H1 (cell line): ENCODE data around the gene CACNB2. TPM values are rescaled to one million over a fixed set of nuclear protein-coding genes. Genes with fewer than 3 reads are reported as not detected.
"Not testable (repeated sequence)": the region's sequence is repeated elsewhere in the genome, so short reads cannot be mapped to it uniquely, and the experiment has no call there.

Experiments used
- CTCF ChIA-PET: fragments of 300-600 bp; sonication (Branson Sonifier 250); formaldehyde crosslinking; loops from one replicate; lab custom pipeline; 2021; ENCODE audit not compliant: partially characterized antibody; lab: Charles Lee
- POLR2A ChIA-PET: fragments of 300-600 bp; sonication (Branson Sonifier 250); formaldehyde crosslinking; loops from one replicate; lab custom pipeline; 2021; ENCODE audit warnings: inconsistent platforms; ENCODE audit not compliant: partially characterized antibody; lab: Charles Lee
- DNase-seq, 2 experiments: peaks; one replicate each; pipeline versions ENCODE4 v3.0.0 to v3.0.0-alpha.2; 2010 to 2022; ENCODE audit warnings: low spot score in 2 of 2, low read depth in 1 of 2, mixed read lengths in 1 of 2
- FAIRE-seq: peaks from 2 replicates; lab custom pipeline; 2011; peaks lifted over from hg19 to GRCh38; lab: Jason Lieb, UNC
- H2AFZ ChIP-seq: 2 replicates; pipeline ENCODE4 v1.8.1; 2012; ENCODE audit warnings: low read length, inconsistent platforms
- H2AK5ac ChIP-seq: 2 replicates; pipeline ENCODE4 v1.6.1; 2013; ENCODE audit warnings: low read depth, low read length
- H2BK120ac ChIP-seq: replicated peaks from 2 replicates; pipeline ENCODE3; 2013; ENCODE audit warnings: low read depth, low read length, inconsistent platforms
- H2BK12ac ChIP-seq: 2 replicates; pipeline ENCODE4 v1.6.1; 2013; ENCODE audit warnings: low read depth, low read length
- H2BK15ac ChIP-seq: 2 replicates; pipeline ENCODE4 v1.6.1; 2013; ENCODE audit warnings: low read length
- H2BK20ac ChIP-seq: 2 replicates; pipeline ENCODE4 v1.6.1; 2013; ENCODE audit warnings: low read length
- H2BK5ac ChIP-seq: 2 replicates; pipeline ENCODE4 v1.6.1; 2013; ENCODE audit warnings: low read depth, low read length
- H3K14ac ChIP-seq: 2 replicates; pipeline ENCODE4 v1.6.1; 2013; ENCODE audit warnings: inconsistent platforms; ENCODE audit not compliant: insufficient read length
- H3K18ac ChIP-seq: 2 replicates; pipeline ENCODE4 v1.6.1; 2013; ENCODE audit warnings: low read length; ENCODE audit errors: extremely low read depth
- H3K23ac ChIP-seq: 2 replicates; pipeline ENCODE4 v1.6.1; 2013; ENCODE audit warnings: inconsistent platforms; ENCODE audit not compliant: insufficient read length
- H3K23me2 ChIP-seq: 2 replicates; pipeline ENCODE4 v1.6.1; 2013; ENCODE audit warnings: low read depth, low read length
- H3K27ac ChIP-seq: 2 replicates; pipeline ENCODE4 v1.6.1; 2011; ENCODE audit warnings: low read depth, low read length, inconsistent platforms
- H3K27me3 ChIP-seq, 4 experiments: replicated peaks in 1 of 4; 1 replicate in 1 of 4; 2 replicates in 3 of 4; pipeline versions ENCODE4 v1.6.1 to v1.8.1; 2011 to 2013; ENCODE audit warnings: low read length in 3 of 4, mild to moderate bottlenecking in 3 of 4, inconsistent platforms in 2 of 4, mixed read lengths in 2 of 4, moderate library complexity in 1 of 4; ENCODE audit not compliant: control insufficient read depth in 3 of 4, insufficient read depth in 3 of 4; ENCODE audit errors: extremely low read depth in 1 of 4
- H3K36me3 ChIP-seq, 4 experiments: 2 replicates each; pipeline versions ENCODE4 v1.6.1 to v1.8.1; 2011 to 2013; ENCODE audit warnings: mild to moderate bottlenecking in 4 of 4, low read length in 3 of 4, moderate library complexity in 2 of 4, control low read depth in 1 of 4, inconsistent platforms in 1 of 4; ENCODE audit not compliant: insufficient read depth in 4 of 4, control insufficient read depth in 2 of 4
- H3K4ac ChIP-seq: replicated peaks from 2 replicates; pipeline ENCODE3; 2013; ENCODE audit warnings: low read length, low read depth, mixed read lengths, inconsistent platforms; ENCODE audit not compliant: insufficient read length
- H3K4me1 ChIP-seq, 4 experiments: replicated peaks in 1 of 4; 1 replicate in 1 of 4; 2 replicates in 3 of 4; pipeline versions ENCODE4 v1.6.1 to v1.8.1; 2011 to 2013; ENCODE audit warnings: low read length in 3 of 4, inconsistent platforms in 2 of 4, mixed read lengths in 1 of 4; ENCODE audit not compliant: insufficient read depth in 4 of 4, control insufficient read depth in 3 of 4
- H3K4me2 ChIP-seq, 2 experiments: 2 replicates each; pipeline versions ENCODE4 v1.6.1 to v1.8.1; 2011 to 2013; ENCODE audit warnings: low read depth in 2 of 2, low read length in 2 of 2, control low read depth in 1 of 2, inconsistent platforms in 1 of 2, mild to moderate bottlenecking in 1 of 2; ENCODE audit not compliant: insufficient read depth in 1 of 2
- H3K4me3 ChIP-seq, 4 experiments: fragments of 200-600, 300-600 bp in 1 of 4; sonication (generic), shearing (Covaris generic), sonication (Bioruptor Twin) in 1 of 4; 2 replicates each; pipeline versions ENCODE4 v1.5.1 to v1.8.1; 2011 to 2016; ENCODE audit warnings: low read length in 4 of 4, low read depth in 3 of 4, control low read depth in 2 of 4, inconsistent platforms in 2 of 4, mild to moderate bottlenecking in 2 of 4, mixed read lengths in 1 of 4, moderate library complexity in 1 of 4; ENCODE audit not compliant: insufficient read depth in 2 of 4; ENCODE audit errors: extremely low read depth in 1 of 4
- H3K56ac ChIP-seq: replicated peaks from 2 replicates; pipeline ENCODE3; 2013; ENCODE audit warnings: low read depth, mild to moderate bottlenecking, mixed read lengths, low read length, inconsistent platforms; ENCODE audit not compliant: insufficient read length
- H3K79me1 ChIP-seq: 2 replicates; pipeline ENCODE4 v1.6.1; 2013; ENCODE audit warnings: low read depth, low read length, control low read depth
- H3K79me2 ChIP-seq, 2 experiments: 2 replicates each; pipeline versions ENCODE4 v1.6.1 to v1.8.1; 2012 to 2013; ENCODE audit warnings: low read length in 2 of 2, mild to moderate bottlenecking in 2 of 2, inconsistent platforms in 1 of 2; ENCODE audit not compliant: insufficient read depth in 2 of 2, control insufficient read depth in 1 of 2
- H3K9ac ChIP-seq, 4 experiments: replicated peaks in 1 of 4; 1 replicate in 1 of 4; 2 replicates in 3 of 4; pipeline versions ENCODE4 v1.6.1 to v1.8.1; 2011 to 2013; ENCODE audit warnings: low read depth in 3 of 4, low read length in 3 of 4, control low read depth in 2 of 4, mild to moderate bottlenecking in 2 of 4, moderate library complexity in 2 of 4, inconsistent platforms in 1 of 4; ENCODE audit errors: extremely low read depth in 1 of 4
- H3K9me3 ChIP-seq, 2 experiments: 2 replicates each; pipeline versions ENCODE4 v1.6.1 to v1.8.1; 2012 to 2013; ENCODE audit warnings: mild to moderate bottlenecking in 2 of 2, moderate library complexity in 2 of 2, control low read depth in 1 of 2, inconsistent platforms in 1 of 2, low read depth in 1 of 2, low read length in 1 of 2, mixed read lengths in 1 of 2; ENCODE audit not compliant: insufficient read depth in 2 of 2
- H4K20me1 ChIP-seq, 2 experiments: replicated peaks in 1 of 2; 2 replicates each; pipeline versions ENCODE3 to v1.8.1; 2011 to 2013; ENCODE audit warnings: inconsistent platforms in 2 of 2, low read length in 2 of 2, mild to moderate bottlenecking in 1 of 2; ENCODE audit not compliant: insufficient read depth in 2 of 2, control insufficient read depth in 1 of 2
- H4K5ac ChIP-seq: 2 replicates; pipeline ENCODE4 v1.6.1; 2013; ENCODE audit warnings: low read length, low read depth, mixed read lengths, inconsistent platforms; ENCODE audit not compliant: insufficient read length
- H4K8ac ChIP-seq: 2 replicates; pipeline ENCODE4 v1.8.0; 2013; ENCODE audit warnings: mild to moderate bottlenecking, moderate library complexity, low read length, inconsistent platforms; ENCODE audit not compliant: insufficient read depth; ENCODE audit errors: extremely low read depth
- H4K91ac ChIP-seq: replicated peaks from 2 replicates; pipeline ENCODE3; 2013; ENCODE audit warnings: low read length, mixed read lengths, inconsistent platforms; ENCODE audit not compliant: insufficient read length
- WGBS, 2 experiments: shearing (Covaris generic) in 1 of 2; methylation state at CpG; one replicate each; pipeline versions ENCODE4 v1.1.6 to v1.1.7; 2013 to 2015; ENCODE audit warnings: low lambda C conversion rate in 2 of 2, mixed read lengths in 2 of 2, inconsistent platforms in 1 of 2, low coverage in 1 of 2, missing lambda C conversion rate in 1 of 2; ENCODE audit not compliant: insufficient replicate concordance in 2 of 2, insufficient coverage in 1 of 2, insufficient read length in 1 of 2; ENCODE audit errors: extremely low coverage in 1 of 2, missing lambda C conversion rate in 1 of 2; 5-methylcytosine and 5-hydroxymethylcytosine counted together
- polyA plus RNA-seq, 7 experiments: library from polyadenylated mRNA; depleted of rRNA in 3 of 7; stranded (reverse) in 5 of 7; unstranded in 2 of 7; fragments of >200 nt in 5 of 7; fragments of 200-250 nt in 2 of 7; gene quantifications; 1 replicate in 5 of 7; 2 replicates in 1 of 7; 4 replicates in 1 of 7; pipeline versions ENCODE4 v1.2.1 to v1.2.3, GENCODE V29; 2011 to 2013; ENCODE audit warnings: missing spikeins in 2 of 7, mixed read lengths in 2 of 7
- total RNA-seq: library from RNA; stranded (reverse); fragmentation: NEBNext Ultra II Directional; extraction: Animal tissue kit (Norgen Biotek cat#: 25700); gene quantifications from 2 replicates; pipeline ENCODE4 v1.2.1, GENCODE V29; 2021

CACNB2 gene
- total and polyA plus RNA-seq, 2 of the 8 experiments (the other 6 are each of a cell fraction or from before 2014, with no cell fraction given), result 2.4 to 3.2 TPM

GRCh38 chr10:18181382-18181781, 41.2 kb downstream of the CACNB2 start:
- FAIRE-seq, H2AFZ ChIP-seq, POLR2A ChIA-PET, H3K27ac ChIP-seq, DNase-seq, H4K5ac ChIP-seq, H2AK5ac ChIP-seq, H3K4me3 ChIP-seq, H4K91ac ChIP-seq, H4K8ac ChIP-seq, H3K79me1 ChIP-seq, H3K36me3 ChIP-seq, H2BK5ac ChIP-seq, H3K79me2 ChIP-seq, H3K18ac ChIP-seq, H2BK15ac ChIP-seq, H3K27me3 ChIP-seq, H3K9ac ChIP-seq, H3K4ac ChIP-seq, H3K56ac ChIP-seq, H2BK120ac ChIP-seq, H2BK12ac ChIP-seq, H3K23ac ChIP-seq, H4K20me1 ChIP-seq, H3K23me2 ChIP-seq, H3K4me2 ChIP-seq, H2BK20ac ChIP-seq, H3K9me3 ChIP-seq, H3K14ac ChIP-seq, H3K4me1 ChIP-seq: not testable (repeated sequence)
- 96% methylated on average over 5 of the region's 5 CpGs; no CpG with 5 or more reads in 1 of the 2 experiments for WGBS, 2 experiments
- CTCF ChIA-PET, result interaction anchor here (0.6 kb wide), 1 partner anchor 35 kb away, joined by 3 read pairs; no protein-coding TSS in a partner anchor
